Neural crest cell (in vitro differentiated cells): Measurements from ENCODE around the gene MAPK1. TPM values are rescaled to one million over a fixed set of nuclear protein-coding genes. Genes with fewer than 3 reads are reported as not detected.
A peak's percentile ranks its signal among the peaks of the same experiment; 100 is the strongest.
"Not testable (repeated sequence)": the region's sequence is repeated elsewhere in the genome, so short reads cannot be mapped to it uniquely, and the experiment has no call there.

Experiments used
- DNase-seq: peaks from one replicate; pipeline ENCODE4 v3.0.0; 2021; ENCODE audit warnings: low read depth, mixed read lengths, low spot score
- H3K27ac Mint-ChIP-seq: one replicate; pipeline ENCODE4 v1.8.0; 2021; ENCODE audit warnings: mild to moderate bottlenecking, mixed read lengths; ENCODE audit not compliant: unreplicated experiment
- H3K27me3 Mint-ChIP-seq: 2 replicates; pipeline ENCODE4 v1.8.0; 2021; ENCODE audit warnings: low read depth, mild to moderate bottlenecking, mixed read lengths
- H3K36me3 Mint-ChIP-seq: 2 replicates; pipeline ENCODE4 v1.8.0; 2021; ENCODE audit warnings: low read depth, mild to moderate bottlenecking, mixed read lengths
- H3K4me1 Mint-ChIP-seq: 2 replicates; pipeline ENCODE4 v1.8.0; 2021; ENCODE audit warnings: mixed read lengths
- H3K4me3 Mint-ChIP-seq: one replicate; pipeline ENCODE4 v1.8.0; 2021; ENCODE audit warnings: mild to moderate bottlenecking, mixed read lengths
- H3K9me3 Mint-ChIP-seq: 2 replicates; pipeline ENCODE4 v1.8.0; 2021; ENCODE audit warnings: mixed read lengths
- CTCF ChIP-seq: fragments of 200-600 bp; sonication (generic); conservative IDR thresholded peaks from 2 replicates; pipeline ENCODE4 v1.5.0; 2021; ENCODE audit warnings: antibody characterized with exemption, mild to moderate bottlenecking
- total RNA-seq: library from RNA; stranded (reverse); gene quantifications from 2 replicates; pipeline ENCODE4 v1.2.1, GENCODE V29; 2021

MAPK1 gene
- total RNA-seq, 1 donor from 2014 or later: 118 TPM

DNA sequence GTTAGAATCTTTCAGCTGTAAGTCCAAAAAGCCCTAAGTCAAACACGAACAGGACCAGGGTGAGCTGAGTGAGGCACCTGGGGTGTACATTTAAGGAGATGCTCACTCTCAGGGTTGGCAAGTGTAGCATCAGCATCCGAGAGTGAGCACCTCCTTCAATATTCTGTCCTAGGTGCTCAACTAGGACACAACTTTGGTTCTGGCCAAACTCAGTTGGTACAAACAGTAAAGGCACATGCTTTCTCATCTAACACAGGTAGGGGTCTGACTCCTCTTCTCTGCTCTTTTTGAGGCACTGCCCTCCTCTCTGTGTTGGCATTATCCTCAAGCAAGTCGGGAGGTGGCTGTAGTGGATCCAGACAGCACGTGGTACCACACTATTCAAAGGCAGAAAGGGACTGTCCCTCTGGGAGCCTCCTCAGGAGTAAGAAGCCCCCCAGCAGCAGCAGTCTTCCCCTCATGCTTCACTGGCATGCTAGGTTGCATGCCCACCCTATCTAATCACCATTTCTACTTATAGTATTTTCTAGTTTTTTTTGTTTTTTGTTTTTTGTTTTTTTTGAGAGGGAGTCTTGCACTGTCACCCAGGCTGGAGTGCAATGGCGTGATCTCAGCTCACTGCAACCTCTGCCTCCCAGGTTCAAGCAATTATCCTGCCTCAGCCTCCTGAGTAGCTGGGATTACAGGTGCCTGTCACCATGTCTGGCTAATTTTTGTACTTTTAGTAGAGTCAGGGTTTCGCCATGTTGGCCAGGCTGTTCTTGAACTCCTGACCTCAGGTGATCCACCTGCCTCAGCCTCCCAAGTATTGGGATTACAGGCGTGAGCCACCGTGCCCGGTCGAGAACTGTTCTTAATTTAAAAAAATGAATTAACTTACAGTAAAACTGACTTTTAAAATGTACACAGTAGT lies 14.7 kb upstream of the MAPK1 start:
- no peak for TF ChIP-seq CTCF
- Mint-ChIP-seq H3K27ac (no peak overlapping the region), H3K9me3 (no peaks in the 10 kb centered on the region), H3K4me3 (no peak overlapping the region), H3K27me3 (no peaks in the 10 kb centered on the region), H3K4me1 (no peaks in the 10 kb centered on the region), H3K36me3 (no peaks in the 10 kb centered on the region)
- DNase-seq: no peak

- Mint-ChIP-seq H3K27me3 (no peaks in the 10 kb centered on the region), H3K9me3 (no peaks in the 10 kb centered on the region), H3K4me3 (no peak overlapping the region), H3K36me3 (no peaks in the 10 kb centered on the region), H3K27ac (no peak overlapping the region), H3K4me1 (no peaks in the 10 kb centered on the region)
- no peak for TF ChIP-seq CTCF
- no peak for DNase-seq
Observed at GRCh38 chr22:21876486-21877176, 9.2 kb upstream of the MAPK1 start.

- not testable (repeated sequence) for H3K9me3 Mint-ChIP-seq, H3K27ac Mint-ChIP-seq, H3K4me3 Mint-ChIP-seq, H3K27me3 Mint-ChIP-seq, H3K36me3 Mint-ChIP-seq, DNase-seq, H3K4me1 Mint-ChIP-seq
Observed at GRCh38 chr22:21874953-21875352, 7.5 kb upstream of the MAPK1 start.

DNA sequence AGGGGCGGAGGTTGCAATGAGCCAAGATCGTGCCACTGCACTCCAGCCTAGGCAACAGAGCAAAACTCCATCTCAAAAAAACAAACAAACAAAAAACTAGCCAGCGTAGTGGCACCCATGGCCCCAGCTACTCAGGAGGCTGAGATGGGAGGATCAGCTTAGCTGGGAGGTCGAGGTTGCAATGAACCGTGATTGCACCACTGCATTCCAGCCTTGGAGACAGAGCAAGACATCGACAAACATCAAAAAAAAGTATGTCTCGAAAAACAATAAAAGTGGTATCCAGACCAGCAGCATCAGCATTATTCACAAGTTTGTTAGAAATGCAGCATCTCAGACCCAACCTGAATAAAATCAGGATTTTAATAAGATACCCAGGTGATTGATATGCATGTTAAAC lies 6.2 kb upstream of the MAPK1 start:
- H3K36me3 Mint-ChIP-seq: no peaks in the 10 kb centered on the region
- H3K27me3 Mint-ChIP-seq: no peaks in the 10 kb centered on the region
- H3K9me3 Mint-ChIP-seq: no peaks in the 10 kb centered on the region
- H3K4me3 Mint-ChIP-seq: no peak overlapping the region
- TF ChIP-seq CTCF: no peak
- DNase-seq: no peak
- no peak overlapping the region for H3K27ac Mint-ChIP-seq
- peaks cover 3% of the 10 kb centered on the region for H3K4me1 Mint-ChIP-seq

GRCh38 chr22:21872741-21873140 lies 5.3 kb upstream of the MAPK1 start:
- H3K4me3 Mint-ChIP-seq: peak overlapping the region; percentile 49
- not testable (repeated sequence) for H3K9me3 Mint-ChIP-seq, H3K27ac Mint-ChIP-seq, DNase-seq, H3K36me3 Mint-ChIP-seq, H3K27me3 Mint-ChIP-seq
- peaks cover 10% of the 10 kb centered on the region for H3K4me1 Mint-ChIP-seq

DNA sequence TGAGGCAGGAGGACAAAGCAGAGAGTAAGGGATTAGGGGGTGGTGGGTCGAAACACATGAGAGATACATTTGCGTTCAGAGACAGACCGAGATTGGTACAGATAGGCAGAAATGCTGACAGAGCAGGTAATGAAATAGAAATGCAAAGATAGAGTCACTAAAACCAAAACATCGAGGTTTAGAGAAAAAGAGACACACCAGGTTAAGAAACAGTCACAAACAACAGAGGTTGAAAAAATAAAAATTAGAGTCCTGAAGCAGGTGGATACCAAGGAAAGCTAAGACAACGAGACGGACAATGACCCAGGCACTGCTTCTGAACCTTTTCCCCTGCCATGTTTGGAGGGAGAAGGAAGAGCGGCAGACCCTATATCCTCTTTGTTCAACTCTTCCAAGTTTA lies 1.2 kb upstream of the MAPK1 start:
- Mint-ChIP-seq H3K9me3 (no peaks in the 10 kb centered on the region), H3K36me3 (no peaks in the 10 kb centered on the region), H3K27ac (peak overlapping the region; percentile 69), H3K4me1 (peaks cover 40% of the 10 kb centered on the region), H3K27me3 (no peaks in the 10 kb centered on the region), H3K4me3 (peak overlapping the region; percentile 88)
- DNase-seq: no peak
- TF ChIP-seq CTCF: no peak
